HepG2 (cell line): Measurements from ENCODE around the gene STAP2.

Experiments used
- CTCF ChIP-seq: sonication (generic); formaldehyde crosslinking; IDR thresholded peaks from 2 replicates; pipeline ENCODE4 v1.5.0; 2020; ENCODE audit warnings: mild to moderate bottlenecking, missing genetic modification reagents, moderate library complexity
- DMTF1 ChIP-seq: sonication (generic); formaldehyde crosslinking; IDR thresholded peaks from 2 replicates; pipeline ENCODE4 v1.4.0; 2020; ENCODE audit warnings: mild to moderate bottlenecking, missing genetic modification reagents
- NCOR1 ChIP-seq: fragments of 200-600 bp; sonication (generic); IDR thresholded peaks from 2 replicates; pipeline ENCODE4 v1.7.0; 2017; ENCODE audit warnings: antibody characterized with exemption, low read length, borderline replicate concordance
- POLR2A ChIP-seq, 2 experiments: IDR thresholded peaks; 2 replicates each; pipeline ENCODE4 v1.6.1; 2011; ENCODE audit warnings: low read depth in 2 of 2, low read length in 2 of 2, mild to moderate bottlenecking in 1 of 2, moderate library complexity in 1 of 2; ENCODE audit not compliant: insufficient read depth in 1 of 2
- ZNF431 ChIP-seq: sonication (generic); formaldehyde crosslinking; IDR thresholded peaks from 2 replicates; pipeline ENCODE4 v1.9.0; 2022; ENCODE audit warnings: missing genetic modification reagents, low read depth, mild to moderate bottlenecking, borderline replicate concordance
- TF ChIP-seq, protein P1 (sequence below): sonication (generic); formaldehyde crosslinking; IDR thresholded peaks from 2 replicates; pipeline ENCODE4 v1.8.0; 2022; ENCODE audit warnings: missing genetic modification reagents, low read depth, mild to moderate bottlenecking, borderline replicate concordance
- TF ChIP-seq, protein P2 (sequence below): sonication (generic); formaldehyde crosslinking; IDR thresholded peaks from 2 replicates; pipeline ENCODE4 v1.4.0; 2020; ENCODE audit warnings: mild to moderate bottlenecking, missing genetic modification reagents

GRCh38 chr19:4357095-4357797 lies 18.6 kb upstream of the STAP2 start:
- no peak for TF ChIP-seq NCOR1
- TF ChIP-seq CTCF: no peak
- TF ChIP-seq DMTF1 (CRISPR knock-in tag): no peak
- TF ChIP-seq POLR2A (IDR thresholded peaks at IDR 0.05; ENCODE audit: insufficient read depth in 1 of 2, low read depth in 2 of 2, low read length in 2 of 2): no peak
- TF ChIP-seq, protein P1, sequence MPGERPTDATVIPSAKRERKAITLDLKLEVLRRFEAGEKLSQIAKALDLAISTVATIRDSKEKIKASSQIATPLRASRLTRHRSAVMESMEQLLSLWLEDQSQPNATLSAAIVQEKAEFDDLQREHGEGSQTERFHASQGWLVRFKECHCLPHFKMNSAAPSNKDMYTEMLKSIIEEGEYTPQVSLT: no peak
- TF ChIP-seq, protein P2, sequence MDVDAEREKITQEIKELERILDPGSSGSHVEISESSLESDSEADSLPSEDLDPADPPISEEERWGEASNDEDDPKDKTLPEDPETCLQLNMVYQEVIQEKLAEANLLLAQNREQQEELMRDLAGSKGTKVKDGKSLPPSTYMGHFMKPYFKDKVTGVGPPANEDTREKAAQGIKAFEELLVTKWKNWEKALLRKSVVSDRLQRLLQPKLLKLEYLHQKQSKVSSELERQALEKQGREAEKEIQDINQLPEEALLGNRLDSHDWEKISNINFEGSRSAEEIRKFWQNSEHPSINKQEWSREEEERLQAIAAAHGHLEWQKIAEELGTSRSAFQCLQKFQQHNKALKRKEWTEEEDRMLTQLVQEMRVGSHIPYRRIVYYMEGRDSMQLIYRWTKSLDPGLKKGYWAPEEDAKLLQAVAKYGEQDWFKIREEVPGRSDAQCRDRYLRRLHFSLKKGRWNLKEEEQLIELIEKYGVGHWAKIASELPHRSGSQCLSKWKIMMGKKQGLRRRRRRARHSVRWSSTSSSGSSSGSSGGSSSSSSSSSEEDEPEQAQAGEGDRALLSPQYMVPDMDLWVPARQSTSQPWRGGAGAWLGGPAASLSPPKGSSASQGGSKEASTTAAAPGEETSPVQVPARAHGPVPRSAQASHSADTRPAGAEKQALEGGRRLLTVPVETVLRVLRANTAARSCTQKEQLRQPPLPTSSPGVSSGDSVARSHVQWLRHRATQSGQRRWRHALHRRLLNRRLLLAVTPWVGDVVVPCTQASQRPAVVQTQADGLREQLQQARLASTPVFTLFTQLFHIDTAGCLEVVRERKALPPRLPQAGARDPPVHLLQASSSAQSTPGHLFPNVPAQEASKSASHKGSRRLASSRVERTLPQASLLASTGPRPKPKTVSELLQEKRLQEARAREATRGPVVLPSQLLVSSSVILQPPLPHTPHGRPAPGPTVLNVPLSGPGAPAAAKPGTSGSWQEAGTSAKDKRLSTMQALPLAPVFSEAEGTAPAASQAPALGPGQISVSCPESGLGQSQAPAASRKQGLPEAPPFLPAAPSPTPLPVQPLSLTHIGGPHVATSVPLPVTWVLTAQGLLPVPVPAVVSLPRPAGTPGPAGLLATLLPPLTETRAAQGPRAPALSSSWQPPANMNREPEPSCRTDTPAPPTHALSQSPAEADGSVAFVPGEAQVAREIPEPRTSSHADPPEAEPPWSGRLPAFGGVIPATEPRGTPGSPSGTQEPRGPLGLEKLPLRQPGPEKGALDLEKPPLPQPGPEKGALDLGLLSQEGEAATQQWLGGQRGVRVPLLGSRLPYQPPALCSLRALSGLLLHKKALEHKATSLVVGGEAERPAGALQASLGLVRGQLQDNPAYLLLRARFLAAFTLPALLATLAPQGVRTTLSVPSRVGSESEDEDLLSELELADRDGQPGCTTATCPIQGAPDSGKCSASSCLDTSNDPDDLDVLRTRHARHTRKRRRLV (CRISPR knock-in tag): no peak
- TF ChIP-seq ZNF431 (CRISPR knock-in tag): no peak
